ENCODE measurements around the gene KCNJ2. TPM values are rescaled to one million over a fixed set of nuclear protein-coding genes. Genes with fewer than 3 reads are reported as not detected.

KCNJ2 gene
- polyA plus RNA-seq, 1 donor (not counting 4 experiments of a cell fraction or from before 2014, with no cell fraction given): 0.12 TPM

GRCh38 chr17:70132505-70132904 is 36.8 kb upstream of the KCNJ2 start:
- dilution Hi-C loops (cut with MboI; ENCODE audit: extremely low pct_ligation_motif_present, low sequenced_read_pairs): no loop called here
- H4K20me1 ChIP-seq (ENCODE audit: control insufficient read depth, extremely low read depth, insufficient read depth, low read length): no peaks in the 10 kb centered on the region
- FAIRE-seq (no peak), DNase-seq (ENCODE audit: low read depth, low spot score) (no peak)
- H3K9ac ChIP-seq (ENCODE audit: control insufficient read depth, extremely low read depth, insufficient read depth, low read length): no peak overlapping the region
- H3K27me3 ChIP-seq (ENCODE audit: control insufficient read depth, extremely low read depth, insufficient read depth, low read length): no peaks in the 10 kb centered on the region
- TF ChIP-seq CTCF (optimal IDR thresholded peaks at IDR 0.05 in 1 of 3, IDR thresholded peaks at IDR 0.05 in 1 of 3, conservative IDR thresholded peaks at IDR 0.05 in 1 of 3; ENCODE audit: extremely low read depth in 1 of 3, insufficient read depth in 2 of 3, low read length in 3 of 3) (no peak), EZH2 (IDR thresholded peaks at IDR 0.05; ENCODE audit: low read length) (no peak)
- H2AFZ ChIP-seq (ENCODE audit: control insufficient read depth, low read length): no peak overlapping the region
- peaks cover 12% of the 10 kb centered on the region for H3K4me1 ChIP-seq (ENCODE audit: control insufficient read depth, extremely low read depth, insufficient read depth, low read length)
- no peaks in the 10 kb centered on the region for H3K79me2 ChIP-seq (ENCODE audit: control insufficient read depth, insufficient read depth, low read length)
- H3K27ac ChIP-seq (ENCODE audit: control insufficient read depth, insufficient read depth, low read length): no peak overlapping the region
- no peak overlapping the region for H3K4me3 ChIP-seq (ENCODE audit: control insufficient read depth in 2 of 3, extremely low read depth in 1 of 3, insufficient read depth in 2 of 3, low read depth in 1 of 3, low read length in 3 of 3)
- no peaks in the 10 kb centered on the region for H3K9me3 ChIP-seq (ENCODE audit: control insufficient read depth, low read depth, low read length)
- no peak overlapping the region for H3K4me2 ChIP-seq (ENCODE audit: control insufficient read depth, extremely low read depth, insufficient read depth, low read depth, low read length)
- no peaks in the 10 kb centered on the region for H3K9me1 ChIP-seq (ENCODE audit: control insufficient read depth, extremely low read depth, insufficient read depth, low read length)
- no peaks in the 10 kb centered on the region for H3K36me3 ChIP-seq (ENCODE audit: control insufficient read depth in 2 of 2, extremely low read depth in 1 of 2, insufficient read depth in 2 of 2, low read length in 2 of 2)

GRCh38 chr17:70134042-70134441 is 35.3 kb upstream of the KCNJ2 start:
- H3K4me1 ChIP-seq (ENCODE audit: control insufficient read depth, extremely low read depth, insufficient read depth, low read length): peaks cover 20% of the 10 kb centered on the region
- no peaks in the 10 kb centered on the region for H3K9me1 ChIP-seq (ENCODE audit: control insufficient read depth, extremely low read depth, insufficient read depth, low read length)
- no peak for FAIRE-seq
- no peaks in the 10 kb centered on the region for H3K36me3 ChIP-seq (ENCODE audit: control insufficient read depth in 2 of 2, extremely low read depth in 1 of 2, insufficient read depth in 2 of 2, low read length in 2 of 2)
- H3K79me2 ChIP-seq (ENCODE audit: control insufficient read depth, insufficient read depth, low read length): no peaks in the 10 kb centered on the region
- no peak for TF ChIP-seq EZH2 (IDR thresholded peaks at IDR 0.05; ENCODE audit: low read length)
- TF ChIP-seq CTCF (optimal IDR thresholded peaks at IDR 0.05 in 1 of 3, IDR thresholded peaks at IDR 0.05 in 1 of 3, conservative IDR thresholded peaks at IDR 0.05 in 1 of 3; ENCODE audit: extremely low read depth in 1 of 3, insufficient read depth in 2 of 3, low read length in 3 of 3): no peak
- H3K9ac ChIP-seq (ENCODE audit: control insufficient read depth, extremely low read depth, insufficient read depth, low read length): no peak overlapping the region
- no peaks in the 10 kb centered on the region for H4K20me1 ChIP-seq (ENCODE audit: control insufficient read depth, extremely low read depth, insufficient read depth, low read length)
- no peak overlapping the region for H2AFZ ChIP-seq (ENCODE audit: control insufficient read depth, low read length)
- no peaks in the 10 kb centered on the region for H3K9me3 ChIP-seq (ENCODE audit: control insufficient read depth, low read depth, low read length)
- H3K4me3 ChIP-seq (ENCODE audit: control insufficient read depth in 2 of 3, extremely low read depth in 1 of 3, insufficient read depth in 2 of 3, low read depth in 1 of 3, low read length in 3 of 3): no peak overlapping the region
- H3K27me3 ChIP-seq (ENCODE audit: control insufficient read depth, extremely low read depth, insufficient read depth, low read length): no peaks in the 10 kb centered on the region
- DNase-seq (ENCODE audit: low read depth, low spot score): no peak
- dilution Hi-C loops (cut with MboI; ENCODE audit: extremely low pct_ligation_motif_present, low sequenced_read_pairs): no loop called here
- no peak overlapping the region for H3K27ac ChIP-seq (ENCODE audit: control insufficient read depth, insufficient read depth, low read length)
- H3K4me2 ChIP-seq (ENCODE audit: control insufficient read depth, extremely low read depth, insufficient read depth, low read depth, low read length): no peak overlapping the region
